DOHH2 (cell line): ENCODE data around the gene C20orf204.

Experiments
- H3F3A ChIP-seq: fragments of 200-600 bp; sonication (generic), shearing (Covaris generic); 2 replicates; pipeline ENCODE4 v1.6.0; 2016; ENCODE audit warnings: antibody characterized with exemption, mild to moderate bottlenecking; ENCODE audit not compliant: control insufficient read depth, insufficient read depth
- H3K27ac ChIP-seq: fragments of 200-600 bp; sonication (generic); 2 replicates; pipeline ENCODE4 v1.5.1; 2014; ENCODE audit warnings: low read depth, mild to moderate bottlenecking, low read length, moderate library complexity
- H3K27me3 ChIP-seq: fragments of 200-600 bp; sonication (generic); 2 replicates; pipeline ENCODE4 v1.6.1; 2014; ENCODE audit warnings: mild to moderate bottlenecking, low read length, mixed read lengths; ENCODE audit not compliant: control insufficient read depth
- H3K36me3 ChIP-seq: fragments of 200-600 bp; sonication (generic); 2 replicates; pipeline ENCODE4 v1.6.1; 2014; ENCODE audit warnings: mild to moderate bottlenecking, low read length, moderate library complexity, mixed read lengths; ENCODE audit not compliant: control insufficient read depth
- H3K4me1 ChIP-seq: fragments of 200-600 bp; sonication (generic); 2 replicates; pipeline ENCODE4 v1.6.1; 2014; ENCODE audit warnings: mild to moderate bottlenecking, low read length, mixed read lengths; ENCODE audit not compliant: control insufficient read depth
- H3K4me2 ChIP-seq: fragments of 200-600 bp; sonication (generic); 2 replicates; pipeline ENCODE4 v1.6.0; 2014; ENCODE audit warnings: mild to moderate bottlenecking, low read length, moderate library complexity
- H3K4me3 ChIP-seq: fragments of 200-600 bp; sonication (generic); 2 replicates; pipeline ENCODE4 v1.5.1; 2014; ENCODE audit warnings: mild to moderate bottlenecking, low read length, mixed read lengths
- H3K79me2 ChIP-seq: fragments of 200-600 bp; sonication (generic); 2 replicates; pipeline ENCODE4 v1.6.1; 2014; ENCODE audit warnings: mild to moderate bottlenecking, low read length, mixed read lengths; ENCODE audit not compliant: control insufficient read depth
- H3K9me2 ChIP-seq: fragments of 200-600 bp; sonication (generic); replicated peaks from 2 replicates; pipeline ENCODE4 v1.6.1; 2014; ENCODE audit warnings: mild to moderate bottlenecking, low read length, mixed read lengths; ENCODE audit not compliant: control insufficient read depth
- H3K9me3 ChIP-seq: fragments of 200-600 bp; sonication (generic); 2 replicates; pipeline ENCODE4 v1.6.1; 2014; ENCODE audit warnings: antibody characterized with exemption, low read length, mixed read lengths; ENCODE audit not compliant: control insufficient read depth, insufficient read depth
- H4K20me1 ChIP-seq: fragments of 200-600 bp; sonication (generic); 2 replicates; pipeline ENCODE4 v1.6.0; 2014; ENCODE audit warnings: low read depth, mild to moderate bottlenecking, antibody characterized with exemption, low read length, moderate library complexity; ENCODE audit not compliant: control insufficient read depth, insufficient read depth
- CTCF ChIP-seq: fragments of 200-600 bp; sonication (generic); IDR thresholded peaks from one replicate; pipeline ENCODE4 v1.5.1; 2014; ENCODE audit warnings: antibody characterized with exemption, mild to moderate bottlenecking, low read depth, low read length; ENCODE audit not compliant: poor library complexity, severe bottlenecking
- EZH2phosphoT487 ChIP-seq: fragments of 200-600 bp; sonication (generic); IDR thresholded peaks from 2 replicates; pipeline ENCODE4 v1.6.1; 2017; ENCODE audit warnings: borderline replicate concordance, mild to moderate bottlenecking, antibody characterized with exemption, low read length, moderate library complexity, mixed read lengths

The C20orf204 gene

GRCh38 chr20:64025101-64025825 lies 10.7 kb upstream of the C20orf204 start:
- no peak overlapping the region for H3K27ac ChIP-seq
- no peaks in the 10 kb centered on the region for H3K4me1 ChIP-seq
- H3F3A ChIP-seq = no peaks in the 10 kb centered on the region
- peaks cover 88% of the 10 kb centered on the region for H3K36me3 ChIP-seq
- no peak overlapping the region for H3K4me3 ChIP-seq
- H3K79me2 ChIP-seq = no peaks in the 10 kb centered on the region; the same call in 1 of the 2 replicates
- H4K20me1 ChIP-seq = no peaks in the 10 kb centered on the region
- no peaks in the 10 kb centered on the region for H3K27me3 ChIP-seq
- H3K4me2 ChIP-seq = no peak overlapping the region
- H3K9me3 ChIP-seq = no peaks in the 10 kb centered on the region
- H3K9me2 ChIP-seq = no peaks in the 10 kb centered on the region
- TF ChIP-seq EZH2phosphoT487 (no peak), CTCF (no peak)

- Histone ChIP-seq H4K20me1 (no peaks in the 10 kb centered on the region), H3F3A (no peaks in the 10 kb centered on the region), H3K4me2 (no peak overlapping the region), H3K9me3 (no peaks in the 10 kb centered on the region), H3K79me2 (no peaks in the 10 kb centered on the region; the same call in 1 of the 2 replicates), H3K9me2 (no peaks in the 10 kb centered on the region), H3K27ac (no peak overlapping the region), H3K27me3 (no peaks in the 10 kb centered on the region), H3K4me1 (no peaks in the 10 kb centered on the region), H3K4me3 (no peak overlapping the region), H3K36me3 (peaks cover 91% of the 10 kb centered on the region)
- no peak for TF ChIP-seq EZH2phosphoT487
- no peak for TF ChIP-seq CTCF
Observed at GRCh38 chr20:64025826-64026412, 10.1 kb upstream of the C20orf204 start.

DNA sequence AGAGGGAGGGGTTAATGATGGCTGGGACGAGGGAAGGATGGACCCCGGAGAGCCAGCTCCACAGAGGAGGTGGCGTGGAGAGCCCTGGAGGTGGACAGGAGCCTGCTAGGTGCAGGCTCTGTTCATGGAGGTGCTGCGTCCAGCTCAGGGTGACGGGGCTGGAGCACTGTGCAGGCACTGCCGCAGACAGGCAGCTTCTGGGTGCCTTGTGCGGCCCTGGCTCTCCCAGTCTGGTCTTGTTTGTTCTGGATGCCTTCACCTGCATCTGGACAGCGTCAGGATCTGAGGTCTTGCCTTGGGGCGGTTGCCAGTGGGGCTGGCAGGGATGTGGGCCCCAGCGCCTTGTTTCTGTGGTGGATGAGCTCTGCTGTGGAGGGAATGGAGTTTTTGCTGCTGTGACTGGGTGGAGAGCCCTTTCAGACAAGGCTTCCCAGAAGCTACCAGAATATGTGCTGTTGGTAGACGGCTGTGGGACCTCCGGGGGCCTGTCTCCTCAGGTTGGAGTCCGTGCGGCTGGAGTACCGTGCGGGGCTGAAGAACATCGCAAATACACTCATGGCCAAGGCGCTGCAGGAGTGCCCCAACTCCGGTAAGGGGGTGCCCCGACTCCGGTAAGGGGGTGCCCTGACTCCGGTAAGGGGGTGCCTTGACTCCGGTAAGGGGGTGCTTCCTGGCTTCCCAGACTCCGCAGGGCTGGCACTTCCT lies 7.8 kb upstream of the C20orf204 start:
- Histone ChIP-seq H3F3A (no peaks in the 10 kb centered on the region), H3K79me2 (no peaks in the 10 kb centered on the region), H3K4me3 (no peak overlapping the region), H3K9me3 (no peaks in the 10 kb centered on the region), H4K20me1 (no peaks in the 10 kb centered on the region), H3K27me3 (no peaks in the 10 kb centered on the region), H3K36me3 (peaks cover 84% of the 10 kb centered on the region), H3K27ac (no peak overlapping the region), H3K4me2 (no peak overlapping the region), H3K4me1 (no peaks in the 10 kb centered on the region), H3K9me2 (no peaks in the 10 kb centered on the region)
- TF ChIP-seq EZH2phosphoT487 (no peak), CTCF (no peak)
